ENCODE data around the gene OTOP2. TPM values are rescaled to one million over a fixed set of nuclear protein-coding genes. Genes with fewer than 3 reads are reported as not detected.

OTOP2 gene
- total and polyA plus RNA-seq, 10 of the 15 experiments (the other 5 are each of a cell fraction or from before 2014, with no cell fraction given), result not detected

DNA sequence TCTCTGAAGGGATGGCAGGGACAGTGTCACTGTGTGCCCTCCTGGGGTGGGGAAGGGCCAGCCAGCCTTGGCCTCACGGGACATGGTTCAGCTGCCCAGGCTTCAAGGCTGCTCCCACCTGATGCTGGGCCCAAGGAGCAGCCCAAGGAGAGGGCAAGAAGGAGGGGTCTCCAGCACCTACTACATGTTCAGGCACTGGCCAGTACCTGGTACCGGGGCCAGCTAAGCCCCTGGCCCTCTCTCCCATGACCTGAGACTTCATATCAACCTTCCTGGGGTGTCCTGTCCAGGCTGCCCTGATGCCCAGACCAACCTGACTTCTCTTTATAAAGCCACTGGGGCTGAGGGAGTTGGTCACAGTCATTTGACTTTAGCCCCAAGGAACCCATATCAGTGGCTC lies 2.3 kb upstream of the OTOP2 start:
- Histone ChIP-seq H3K79me2 (ENCODE audit: control insufficient read depth, insufficient read depth, low read length) (no peaks in the 10 kb centered on the region), H4K20me1 (ENCODE audit: control insufficient read depth, insufficient read depth) (no peaks in the 10 kb centered on the region), H3K4me3 (no peak overlapping the region), H3K4me2 (ENCODE audit: control insufficient read depth, insufficient read depth) (no peak overlapping the region), H3K9ac (ENCODE audit: control insufficient read depth, insufficient read depth, low read length) (no peak overlapping the region), H2AFZ (ENCODE audit: control insufficient read depth, low read depth, low read length) (no peak overlapping the region), H3K4me1 (ENCODE audit: control insufficient read depth, insufficient read depth, low read length) (no peaks in the 10 kb centered on the region), H3K9me3 (replicated peaks; ENCODE audit: control insufficient read depth, insufficient read depth, low read length) (no peaks in the 10 kb centered on the region), H3K27ac (ENCODE audit: control insufficient read depth, insufficient read depth) (no peak overlapping the region), H3K36me3 (ENCODE audit: control insufficient read depth in 2 of 2, insufficient read depth in 2 of 2, low read length in 1 of 2) (no peaks in the 10 kb centered on the region), H3K27me3 (replicated peaks in 1 of 2; ENCODE audit: control insufficient read depth in 2 of 2, insufficient read depth in 2 of 2, low read length in 1 of 2) (peaks cover 11 to 16% of the 10 kb centered on the region in 2 experiments)
- ChIA-PET POLR2A (no interaction called here), CTCF (interaction anchor here (12.6 kb wide), 1 partner anchor 35 kb away, joined by 274 read pairs; no protein-coding TSS in a partner anchor), SMC1A (ENCODE audit: uncharacterized antibody, unreplicated experiment) (no interaction called here), RAD21 (ENCODE audit: unreplicated experiment) (interaction anchor here (8.1 kb wide), 1 partner anchor 39 kb away, joined by 73 read pairs; no protein-coding TSS in a partner anchor)
- in situ Hi-C loops (cut with MboI), result loop anchor here (5.0 kb wide), 1 partner anchor 36 kb away; no protein-coding TSS in a partner anchor
- ATAC-seq (no peak), FAIRE-seq (no peak), DNase-seq (ENCODE audit: low read depth, low spot score) (no peak)
- intact Hi-C loops (cut with micrococcal nuclease; ENCODE audit: unreplicated experiment), result no loop called here
- TF ChIP-seq SIN3A (IDR thresholded peaks at IDR 0.05; ENCODE audit: low read depth, low read length), result no peak
- no peak for TF ChIP-seq NFYB (IDR thresholded peaks at IDR 0.05; ENCODE audit: insufficient read depth, low read depth, low read length)
- no peak for TF ChIP-seq TARDBP (IDR thresholded peaks at IDR 0.05; ENCODE audit: borderline replicate concordance)
- BruUV-seq (replicated peaks), result no TSS peak
- WGBS (ENCODE audit: insufficient coverage, insufficient replicate concordance, low lambda C conversion rate, missing lambda C conversion rate), result 25% methylated on average over 2 of the region's 2 CpGs

DNA sequence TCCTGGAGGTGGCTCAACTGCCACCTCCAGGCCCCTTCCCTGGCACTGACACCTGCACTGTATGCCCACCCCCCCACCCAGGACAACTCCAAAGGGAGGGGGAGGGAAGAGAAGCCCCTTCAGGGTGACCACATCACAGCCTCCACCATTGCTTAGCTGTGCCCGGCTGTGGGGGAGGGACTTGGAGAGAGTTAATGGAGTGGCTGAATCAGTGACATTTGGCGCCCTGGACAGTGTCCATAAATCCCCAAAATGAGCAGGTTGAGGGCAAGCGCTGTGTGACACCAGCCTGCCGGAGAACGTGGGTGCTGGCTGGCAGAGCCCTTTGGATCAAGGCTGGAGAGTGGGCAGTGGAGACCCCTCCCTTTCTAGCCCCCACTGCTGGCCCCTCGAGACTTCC lies 1.9 kb upstream of the OTOP2 start:
- no TSS peak for BruUV-seq (replicated peaks)
- no peaks in the 10 kb centered on the region for H3K4me1 ChIP-seq (ENCODE audit: control insufficient read depth, insufficient read depth, low read length)
- H3K79me2 ChIP-seq (ENCODE audit: control insufficient read depth, insufficient read depth, low read length), result no peaks in the 10 kb centered on the region
- 41% methylated on average over 4 of the region's 6 CpGs for WGBS (ENCODE audit: insufficient coverage, insufficient replicate concordance, low lambda C conversion rate, missing lambda C conversion rate)
- ChIA-PET RAD21 (ENCODE audit: unreplicated experiment) (interaction anchor here (8.1 kb wide), 1 partner anchor 39 kb away, joined by 73 read pairs; no protein-coding TSS in a partner anchor), POLR2A (no interaction called here), CTCF (interaction anchor here (0.7 to 12.6 kb wide), 2 partner anchors 35 to 49 kb away, joined by 3 to 274 read pairs; no protein-coding TSS in a partner anchor), SMC1A (ENCODE audit: uncharacterized antibody, unreplicated experiment) (interaction anchor here (6.8 kb wide), 1 partner anchor 37 kb away, joined by 73 read pairs; no protein-coding TSS in a partner anchor)
- in situ Hi-C loops (cut with MboI) (loop anchor here (5.0 kb wide), 1 partner anchor 35 kb away; no protein-coding TSS in a partner anchor), intact Hi-C loops (cut with micrococcal nuclease; ENCODE audit: unreplicated experiment) (no loop called here)
- H3K27me3 ChIP-seq (replicated peaks in 1 of 2; ENCODE audit: control insufficient read depth in 2 of 2, insufficient read depth in 2 of 2, low read length in 1 of 2), result peaks cover 11 to 16% of the 10 kb centered on the region in 2 experiments
- no peak for TF ChIP-seq EP300 (IDR thresholded peaks at IDR 0.05; ENCODE audit: borderline replicate concordance in 1 of 2, control insufficient read depth in 1 of 2, low read depth in 2 of 2, low read length in 2 of 2)
- TF ChIP-seq PAX8 (IDR thresholded peaks at IDR 0.05), result no peak
- TF ChIP-seq RB1 (IDR thresholded peaks at IDR 0.05; ENCODE audit: borderline replicate concordance), result no peak
- no peak for TF ChIP-seq ZNF24 (IDR thresholded peaks at IDR 0.05)
- no peak for TF ChIP-seq RELA (IDR thresholded peaks at IDR 0.05; ENCODE audit: borderline replicate concordance, partially characterized antibody)
- no peak for TF ChIP-seq DPF2 (IDR thresholded peaks at IDR 0.05)
- TF ChIP-seq, protein P1, sequence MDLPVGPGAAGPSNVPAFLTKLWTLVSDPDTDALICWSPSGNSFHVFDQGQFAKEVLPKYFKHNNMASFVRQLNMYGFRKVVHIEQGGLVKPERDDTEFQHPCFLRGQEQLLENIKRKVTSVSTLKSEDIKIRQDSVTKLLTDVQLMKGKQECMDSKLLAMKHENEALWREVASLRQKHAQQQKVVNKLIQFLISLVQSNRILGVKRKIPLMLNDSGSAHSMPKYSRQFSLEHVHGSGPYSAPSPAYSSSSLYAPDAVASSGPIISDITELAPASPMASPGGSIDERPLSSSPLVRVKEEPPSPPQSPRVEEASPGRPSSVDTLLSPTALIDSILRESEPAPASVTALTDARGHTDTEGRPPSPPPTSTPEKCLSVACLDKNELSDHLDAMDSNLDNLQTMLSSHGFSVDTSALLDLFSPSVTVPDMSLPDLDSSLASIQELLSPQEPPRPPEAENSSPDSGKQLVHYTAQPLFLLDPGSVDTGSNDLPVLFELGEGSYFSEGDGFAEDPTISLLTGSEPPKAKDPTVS (IDR thresholded peaks at IDR 0.05; ENCODE audit: low read depth, low read length), result no peak
- TF ChIP-seq NR2C1 (IDR thresholded peaks at IDR 0.05), result no peak
- TF ChIP-seq CEBPB (IDR thresholded peaks at IDR 0.05; ENCODE audit: borderline replicate concordance in 1 of 2, low read depth in 2 of 2, low read length in 2 of 2), result no peak
- no peaks in the 10 kb centered on the region for H3K36me3 ChIP-seq (ENCODE audit: control insufficient read depth in 2 of 2, insufficient read depth in 2 of 2, low read length in 1 of 2)
- H3K9ac ChIP-seq (ENCODE audit: control insufficient read depth, insufficient read depth, low read length), result no peak overlapping the region
- no peak overlapping the region for H3K4me3 ChIP-seq
- no peaks in the 10 kb centered on the region for H4K20me1 ChIP-seq (ENCODE audit: control insufficient read depth, insufficient read depth)
- H3K4me2 ChIP-seq (ENCODE audit: control insufficient read depth, insufficient read depth), result no peak overlapping the region
- no peak overlapping the region for H2AFZ ChIP-seq (ENCODE audit: control insufficient read depth, low read depth, low read length)
- H3K9me3 ChIP-seq (replicated peaks; ENCODE audit: control insufficient read depth, insufficient read depth, low read length), result no peaks in the 10 kb centered on the region
- DNase-seq (ENCODE audit: low read depth, low spot score) (no peak), ATAC-seq (no peak), FAIRE-seq (no peak)
- H3K27ac ChIP-seq (ENCODE audit: control insufficient read depth, insufficient read depth), result no peak overlapping the region

Data from GM12878 (cell line).